Mononuclear cell (primary cell): ENCODE results near the gene CDH6. TPM values are rescaled to one million over a fixed set of nuclear protein-coding genes. Genes with fewer than 3 reads are reported as not detected.

Experiments used
- H3K27me3 ChIP-seq: 2 replicates; pipeline ENCODE4 v1.6.0; 2011; ENCODE audit warnings: low read length, control low read depth; ENCODE audit not compliant: insufficient read depth
- H3K4me1 ChIP-seq: 2 replicates; pipeline ENCODE4 v1.5.1; 2011; ENCODE audit warnings: mild to moderate bottlenecking, low read length, control low read depth; ENCODE audit not compliant: insufficient read depth
- H3K4me3 ChIP-seq: 2 replicates; pipeline ENCODE4 v1.5.1; 2011; ENCODE audit warnings: mild to moderate bottlenecking, low read length, moderate library complexity
- H3K9me3 ChIP-seq: 2 replicates; pipeline ENCODE4 v1.5.1; 2011; ENCODE audit warnings: low read depth, mild to moderate bottlenecking, control low read depth, low read length
- total RNA-seq: library from RNA; depleted of rRNA; stranded (reverse); fragments of >200 nt; gene quantifications from one replicate; pipeline ENCODE4 v1.2.3, GENCODE V29; 2012

The CDH6 gene
- total RNA-seq, 1 donor, result not detected

- H3K9me3 ChIP-seq, result no peaks in the 10 kb centered on the region
- no peaks in the 10 kb centered on the region for H3K4me1 ChIP-seq
- no peaks in the 10 kb centered on the region for H3K27me3 ChIP-seq
- H3K4me3 ChIP-seq, result no peak overlapping the region
Observed at GRCh38 chr5:31301833-31302232, 108.3 kb downstream of the CDH6 start.

- Histone ChIP-seq H3K9me3 (no peaks in the 10 kb centered on the region), H3K27me3 (no peaks in the 10 kb centered on the region), H3K4me1 (no peaks in the 10 kb centered on the region), H3K4me3 (no peak overlapping the region)
Observed at GRCh38 chr5:31303688-31304087, 110.2 kb downstream of the CDH6 start.

GRCh38 chr5:31317665-31318064 lies 124.2 kb downstream of the CDH6 start:
- Histone ChIP-seq H3K4me1 (no peaks in the 10 kb centered on the region), H3K27me3 (no peaks in the 10 kb centered on the region), H3K9me3 (no peaks in the 10 kb centered on the region), H3K4me3 (no peak overlapping the region)

GRCh38 chr5:31319335-31319734 lies 125.8 kb downstream of the CDH6 start:
- Histone ChIP-seq H3K4me1 (no peaks in the 10 kb centered on the region), H3K4me3 (no peak overlapping the region), H3K27me3 (no peaks in the 10 kb centered on the region), H3K9me3 (no peaks in the 10 kb centered on the region)

GRCh38 chr5:31322946-31323345 lies 129.5 kb downstream of the CDH6 start:
- Histone ChIP-seq H3K9me3 (no peaks in the 10 kb centered on the region), H3K4me3 (no peak overlapping the region), H3K27me3 (no peaks in the 10 kb centered on the region), H3K4me1 (no peaks in the 10 kb centered on the region)

GRCh38 chr5:31324842-31325241 lies 131.4 kb downstream of the CDH6 start:
- Histone ChIP-seq H3K27me3 (no peaks in the 10 kb centered on the region), H3K4me3 (no peak overlapping the region), H3K4me1 (no peaks in the 10 kb centered on the region), H3K9me3 (no peaks in the 10 kb centered on the region)

- H3K4me3 ChIP-seq, result no peak overlapping the region
- H3K4me1 ChIP-seq, result no peaks in the 10 kb centered on the region
- no peaks in the 10 kb centered on the region for H3K9me3 ChIP-seq
- H3K27me3 ChIP-seq, result no peaks in the 10 kb centered on the region
Observed at GRCh38 chr5:31328040-31328733, 134.7 kb downstream of the CDH6 start.

- Histone ChIP-seq H3K4me1 (no peaks in the 10 kb centered on the region), H3K9me3 (no peaks in the 10 kb centered on the region), H3K27me3 (no peaks in the 10 kb centered on the region), H3K4me3 (no peak overlapping the region)
Observed at GRCh38 chr5:31329715-31330114, 136.2 kb downstream of the CDH6 start.

GRCh38 chr5:31332160-31332559 lies 138.7 kb downstream of the CDH6 start:
- Histone ChIP-seq H3K4me3 (no peak overlapping the region), H3K4me1 (no peaks in the 10 kb centered on the region), H3K27me3 (no peaks in the 10 kb centered on the region), H3K9me3 (no peaks in the 10 kb centered on the region)

- H3K9me3 ChIP-seq, result no peaks in the 10 kb centered on the region
- no peaks in the 10 kb centered on the region for H3K27me3 ChIP-seq
- H3K4me3 ChIP-seq, result no peak overlapping the region
- no peaks in the 10 kb centered on the region for H3K4me1 ChIP-seq
Observed at GRCh38 chr5:31333475-31333874, 140.0 kb downstream of the CDH6 start.

GRCh38 chr5:31334061-31334860 lies 140.8 kb downstream of the CDH6 start:
- no peaks in the 10 kb centered on the region for H3K4me1 ChIP-seq
- no peaks in the 10 kb centered on the region for H3K27me3 ChIP-seq
- no peak overlapping the region for H3K4me3 ChIP-seq
- no peaks in the 10 kb centered on the region for H3K9me3 ChIP-seq

- Histone ChIP-seq H3K4me3 (no peak overlapping the region), H3K4me1 (no peaks in the 10 kb centered on the region), H3K27me3 (no peaks in the 10 kb centered on the region), H3K9me3 (no peaks in the 10 kb centered on the region)
Observed at GRCh38 chr5:31335456-31335855, 142.0 kb downstream of the CDH6 start.

GRCh38 chr5:31343946-31344345 lies 150.5 kb downstream of the CDH6 start:
- H3K4me3 ChIP-seq, result no peak overlapping the region
- no peaks in the 10 kb centered on the region for H3K27me3 ChIP-seq
- H3K9me3 ChIP-seq, result no peaks in the 10 kb centered on the region
- no peaks in the 10 kb centered on the region for H3K4me1 ChIP-seq

GRCh38 chr5:31346896-31347551 lies 153.5 kb downstream of the CDH6 start:
- no peak overlapping the region for H3K4me3 ChIP-seq
- no peaks in the 10 kb centered on the region for H3K4me1 ChIP-seq
- H3K9me3 ChIP-seq, result no peaks in the 10 kb centered on the region
- no peaks in the 10 kb centered on the region for H3K27me3 ChIP-seq

GRCh38 chr5:31347552-31347905 lies 154.0 kb downstream of the CDH6 start:
- no peak overlapping the region for H3K4me3 ChIP-seq
- no peaks in the 10 kb centered on the region for H3K27me3 ChIP-seq
- no peaks in the 10 kb centered on the region for H3K9me3 ChIP-seq
- H3K4me1 ChIP-seq, result no peaks in the 10 kb centered on the region
